ENCODE measurements around the gene ZNF862.

The ZNF862 gene

DNA sequence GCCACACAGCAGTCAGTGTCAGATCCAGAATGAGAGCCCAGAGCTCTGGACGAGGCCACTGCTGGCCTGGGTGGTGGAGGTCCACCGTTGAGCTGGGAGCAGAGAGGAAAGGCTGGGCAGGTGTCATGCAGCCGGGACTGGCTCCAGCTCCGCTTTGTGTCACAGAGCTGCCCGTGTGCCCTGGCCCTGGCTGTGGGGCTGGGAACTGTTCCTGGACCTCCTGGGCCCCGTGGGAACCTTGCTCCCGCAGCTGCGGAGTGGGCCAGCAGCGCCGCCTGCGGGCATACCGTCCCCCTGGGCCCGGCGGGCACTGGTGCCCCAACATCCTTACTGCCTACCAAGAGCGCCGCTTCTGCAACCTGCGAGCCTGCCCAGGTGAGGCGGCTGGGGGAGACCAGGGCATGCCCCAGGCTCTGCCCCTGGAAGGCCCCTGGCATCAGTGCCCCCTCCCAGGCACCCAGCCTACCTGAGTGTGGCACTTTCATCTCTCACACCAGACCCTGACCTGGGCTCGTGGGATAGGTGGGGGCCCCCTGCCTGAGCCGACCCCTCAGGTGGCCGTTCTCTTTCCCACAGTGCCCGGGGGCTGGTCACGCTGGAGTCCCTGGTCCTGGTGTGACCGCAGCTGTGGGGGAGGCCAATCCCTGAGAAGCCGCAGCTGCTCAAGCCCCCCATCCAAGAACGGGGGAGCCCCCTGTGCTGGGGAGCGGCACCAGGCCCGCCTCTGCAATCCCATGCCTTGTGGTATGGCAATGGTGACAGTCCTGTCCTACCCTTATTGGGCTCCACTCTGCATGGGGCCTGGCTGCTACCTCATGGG, 18.8 kb upstream of the ZNF862 start:
- H3K4me1 ChIP-seq (ENCODE audit: insufficient read depth, low read length): no peaks in the 10 kb centered on the region
- DNase-seq (no peak), ATAC-seq (ENCODE audit: insufficient read depth, low read depth) (no peak)
- H3K36me3 ChIP-seq (ENCODE audit: insufficient read depth, low read length): no peaks in the 10 kb centered on the region
- no peak overlapping the region for H3K4me2 ChIP-seq (ENCODE audit: insufficient read depth, low read length)
- H3K27me3 ChIP-seq (ENCODE audit: insufficient read depth, low read length, poor library complexity): no peaks in the 10 kb centered on the region
- H3K4me3 ChIP-seq (ENCODE audit: low read depth in 1 of 2, low read length in 2 of 2): no peak overlapping the region
- H2AFZ ChIP-seq (ENCODE audit: low read depth, low read length): no peak overlapping the region
- TF ChIP-seq, protein P1, sequence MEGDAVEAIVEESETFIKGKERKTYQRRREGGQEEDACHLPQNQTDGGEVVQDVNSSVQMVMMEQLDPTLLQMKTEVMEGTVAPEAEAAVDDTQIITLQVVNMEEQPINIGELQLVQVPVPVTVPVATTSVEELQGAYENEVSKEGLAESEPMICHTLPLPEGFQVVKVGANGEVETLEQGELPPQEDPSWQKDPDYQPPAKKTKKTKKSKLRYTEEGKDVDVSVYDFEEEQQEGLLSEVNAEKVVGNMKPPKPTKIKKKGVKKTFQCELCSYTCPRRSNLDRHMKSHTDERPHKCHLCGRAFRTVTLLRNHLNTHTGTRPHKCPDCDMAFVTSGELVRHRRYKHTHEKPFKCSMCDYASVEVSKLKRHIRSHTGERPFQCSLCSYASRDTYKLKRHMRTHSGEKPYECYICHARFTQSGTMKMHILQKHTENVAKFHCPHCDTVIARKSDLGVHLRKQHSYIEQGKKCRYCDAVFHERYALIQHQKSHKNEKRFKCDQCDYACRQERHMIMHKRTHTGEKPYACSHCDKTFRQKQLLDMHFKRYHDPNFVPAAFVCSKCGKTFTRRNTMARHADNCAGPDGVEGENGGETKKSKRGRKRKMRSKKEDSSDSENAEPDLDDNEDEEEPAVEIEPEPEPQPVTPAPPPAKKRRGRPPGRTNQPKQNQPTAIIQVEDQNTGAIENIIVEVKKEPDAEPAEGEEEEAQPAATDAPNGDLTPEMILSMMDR (IDR thresholded peaks at IDR 0.05; ENCODE audit: borderline replicate concordance, extremely low read depth, low read length, poor library complexity, severe bottlenecking): no peak
- TF ChIP-seq EZH2 (IDR thresholded peaks at IDR 0.05; ENCODE audit: borderline replicate concordance, low read depth, low read length, severe bottlenecking): no peak
- H3K27ac ChIP-seq (ENCODE audit: low read length): no peak overlapping the region
- no peaks in the 10 kb centered on the region for H3K9me3 ChIP-seq (ENCODE audit: insufficient read depth, low read length, severe bottlenecking)
- peaks cover 4% of the 10 kb centered on the region; the same call in 1 of the 2 replicates for H4K20me1 ChIP-seq (ENCODE audit: insufficient read depth, low read length)
- H3K9ac ChIP-seq (ENCODE audit: low read depth, low read length): no peak overlapping the region
- H3K79me2 ChIP-seq (ENCODE audit: insufficient read depth, low read length): no peaks in the 10 kb centered on the region

DNA sequence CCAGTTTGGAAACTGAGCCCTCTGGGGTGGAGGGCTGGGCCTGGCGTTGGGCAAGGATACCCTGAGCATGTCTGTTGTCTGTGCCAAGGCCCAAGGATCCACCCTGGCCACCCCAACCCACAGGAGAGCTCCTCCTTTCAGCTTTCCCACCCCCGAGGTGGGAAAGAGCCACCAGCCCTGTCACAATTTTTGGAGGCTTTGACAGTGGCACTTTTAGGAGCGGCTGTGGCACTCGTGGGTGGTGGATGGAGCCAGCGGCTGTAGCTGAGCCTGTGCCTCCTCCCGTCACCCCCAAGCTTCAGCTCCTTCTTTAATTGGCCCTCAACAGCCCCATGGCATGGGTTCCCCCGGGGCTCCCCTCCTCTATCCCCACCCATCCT, 18.2 kb upstream of the ZNF862 start:
- H3K4me3 ChIP-seq (ENCODE audit: low read depth in 1 of 2, low read length in 2 of 2): no peak overlapping the region
- no peaks in the 10 kb centered on the region for H3K79me2 ChIP-seq (ENCODE audit: insufficient read depth, low read length)
- no peak overlapping the region for H3K4me2 ChIP-seq (ENCODE audit: insufficient read depth, low read length)
- no peaks in the 10 kb centered on the region for H3K4me1 ChIP-seq (ENCODE audit: insufficient read depth, low read length)
- TF ChIP-seq, protein P1 (IDR thresholded peaks at IDR 0.05; ENCODE audit: borderline replicate concordance, extremely low read depth, low read length, poor library complexity, severe bottlenecking): no peak
- TF ChIP-seq EZH2 (IDR thresholded peaks at IDR 0.05; ENCODE audit: borderline replicate concordance, low read depth, low read length, severe bottlenecking): no peak
- no peak overlapping the region for H3K9ac ChIP-seq (ENCODE audit: low read depth, low read length)
- H3K36me3 ChIP-seq (ENCODE audit: insufficient read depth, low read length): no peaks in the 10 kb centered on the region
- H2AFZ ChIP-seq (ENCODE audit: low read depth, low read length): no peak overlapping the region
- no peaks in the 10 kb centered on the region for H3K27me3 ChIP-seq (ENCODE audit: insufficient read depth, low read length, poor library complexity)
- H4K20me1 ChIP-seq (ENCODE audit: insufficient read depth, low read length): peaks cover 4% of the 10 kb centered on the region; the same call in 1 of the 2 replicates
- no peaks in the 10 kb centered on the region for H3K9me3 ChIP-seq (ENCODE audit: insufficient read depth, low read length, severe bottlenecking)
- no peak overlapping the region for H3K27ac ChIP-seq (ENCODE audit: low read length)
- DNase-seq (no peak), ATAC-seq (ENCODE audit: insufficient read depth, low read depth) (no peak)

DNA sequence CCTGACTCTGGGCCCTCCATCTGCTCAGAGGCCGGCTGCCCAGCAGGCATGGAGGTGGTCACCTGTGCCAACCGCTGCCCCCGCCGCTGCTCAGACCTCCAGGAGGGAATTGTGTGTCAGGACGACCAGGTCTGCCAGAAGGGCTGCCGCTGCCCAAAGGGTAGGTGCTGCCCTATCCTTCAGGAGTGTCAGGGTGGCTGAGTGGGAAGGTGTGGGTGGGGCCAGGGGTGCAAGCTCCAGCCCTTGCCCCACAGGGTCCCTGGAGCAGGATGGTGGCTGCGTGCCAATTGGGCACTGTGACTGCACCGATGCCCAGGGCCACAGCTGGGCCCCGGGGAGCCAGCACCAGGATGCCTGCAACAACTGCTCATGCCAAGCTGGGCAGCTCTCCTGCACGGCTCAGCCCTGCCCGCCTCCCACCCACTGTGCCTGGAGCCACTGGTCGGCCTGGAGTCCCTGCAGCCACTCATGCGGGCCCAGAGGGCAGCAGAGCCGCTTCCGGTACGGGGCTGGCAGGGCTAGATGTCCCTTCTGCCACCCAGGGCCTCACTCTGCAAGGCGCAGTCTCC, 17.5 kb upstream of the ZNF862 start:
- H3K9me3 ChIP-seq (ENCODE audit: insufficient read depth, low read length, severe bottlenecking): no peaks in the 10 kb centered on the region
- H3K4me2 ChIP-seq (ENCODE audit: insufficient read depth, low read length): no peak overlapping the region
- H3K27me3 ChIP-seq (ENCODE audit: insufficient read depth, low read length, poor library complexity): no peaks in the 10 kb centered on the region
- H3K9ac ChIP-seq (ENCODE audit: low read depth, low read length): no peak overlapping the region
- H3K4me1 ChIP-seq (ENCODE audit: insufficient read depth, low read length): no peaks in the 10 kb centered on the region
- no peak overlapping the region for H2AFZ ChIP-seq (ENCODE audit: low read depth, low read length)
- no peak overlapping the region for H3K4me3 ChIP-seq (ENCODE audit: low read depth in 1 of 2, low read length in 2 of 2)
- H3K79me2 ChIP-seq (ENCODE audit: insufficient read depth, low read length): no peaks in the 10 kb centered on the region
- ATAC-seq (ENCODE audit: insufficient read depth, low read depth) (no peak), DNase-seq (no peak)
- TF ChIP-seq EZH2 (IDR thresholded peaks at IDR 0.05; ENCODE audit: borderline replicate concordance, low read depth, low read length, severe bottlenecking): no peak
- TF ChIP-seq, protein P1 (IDR thresholded peaks at IDR 0.05; ENCODE audit: borderline replicate concordance, extremely low read depth, low read length, poor library complexity, severe bottlenecking): no peak
- peaks cover 4% of the 10 kb centered on the region; the same call in 1 of the 2 replicates for H4K20me1 ChIP-seq (ENCODE audit: insufficient read depth, low read length)
- no peaks in the 10 kb centered on the region for H3K36me3 ChIP-seq (ENCODE audit: insufficient read depth, low read length)
- H3K27ac ChIP-seq (ENCODE audit: low read length): no peak overlapping the region
